Skeletal muscle cell (primary cell): ENCODE data around the gene EPHB6.

ENCODE experiments used
- DNase-seq: peaks from one replicate; pipeline ENCODE4 v3.0.0-alpha.2; 2010; ENCODE audit warnings: low read depth
- H3K4me3 ChIP-seq: 2 replicates; pipeline ENCODE4 v1.5.1; 2011; ENCODE audit warnings: low read depth, mild to moderate bottlenecking, control low read depth, low read length, moderate library complexity

EPHB6 gene

DNA sequence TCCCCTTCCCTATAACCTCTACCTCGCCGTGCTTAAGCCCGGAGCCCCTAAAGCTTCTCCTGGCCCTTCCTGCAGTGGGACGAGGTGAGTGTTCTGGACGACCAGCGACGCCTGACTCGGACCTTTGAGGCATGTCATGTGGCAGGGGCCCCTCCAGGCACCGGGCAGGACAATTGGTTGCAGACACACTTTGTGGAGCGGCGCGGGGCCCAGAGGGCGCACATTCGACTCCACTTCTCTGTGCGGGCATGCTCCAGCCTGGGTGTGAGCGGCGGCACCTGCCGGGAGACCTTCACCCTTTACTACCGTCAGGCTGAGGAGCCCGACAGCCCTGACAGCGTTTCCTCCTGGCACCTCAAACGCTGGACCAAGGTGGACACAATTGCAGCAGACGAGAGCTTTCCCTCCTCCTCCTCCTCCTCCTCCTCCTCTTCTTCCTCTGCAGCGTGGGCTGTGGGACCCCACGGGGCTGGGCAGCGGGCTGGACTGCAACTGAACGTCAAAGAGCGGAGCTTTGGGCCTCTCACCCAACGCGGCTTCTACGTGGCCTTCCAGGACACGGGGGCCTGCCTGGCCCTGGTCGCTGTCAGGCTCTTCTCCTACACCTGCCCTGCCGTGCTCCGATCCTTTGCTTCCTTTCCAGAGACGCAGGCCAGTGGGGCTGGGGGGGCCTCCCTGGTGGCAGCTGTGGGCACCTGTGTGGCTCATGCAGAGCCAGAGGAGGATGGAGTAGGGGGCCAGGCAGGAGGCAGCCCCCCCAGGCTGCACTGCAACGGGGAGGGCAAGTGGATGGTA lies 9.2 kb downstream of the EPHB6 start:
- no peak for DNase-seq
- H3K4me3 ChIP-seq, result no peak overlapping the region

- H3K4me3 ChIP-seq, result no peak overlapping the region
- no peak for DNase-seq
Observed at GRCh38 chr7:142864980-142865747, 10.3 kb downstream of the EPHB6 start.

- no peak overlapping the region for H3K4me3 ChIP-seq
Observed at GRCh38 chr7:142865766-142866165, 10.9 kb downstream of the EPHB6 start.

GRCh38 chr7:142866361-142867096 lies 11.7 kb downstream of the EPHB6 start:
- H3K4me3 ChIP-seq, result no peak overlapping the region
- DNase-seq, result no peak

More at GRCh38 chr7:142865766-142866165, 10.9 kb downstream of the EPHB6 start:
- DNase-seq, result no peak

DNA sequence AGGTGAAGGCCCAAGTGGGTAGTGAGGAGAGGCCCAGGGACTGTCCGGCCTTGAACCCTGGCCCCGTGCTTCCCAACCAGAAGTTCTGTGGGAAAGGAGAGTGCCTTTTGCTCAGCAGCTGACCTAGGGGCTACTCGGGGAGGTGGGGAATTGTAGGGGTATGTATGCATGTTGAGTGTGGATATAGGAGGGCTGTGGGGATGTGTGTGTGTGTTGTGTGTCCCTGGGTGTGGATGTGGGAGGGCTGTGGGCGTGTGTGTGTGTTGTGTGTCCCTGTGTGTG lies 12.2 kb downstream of the EPHB6 start:
- DNase-seq, result no peak
- H3K4me3 ChIP-seq, result no peak overlapping the region

DNA sequence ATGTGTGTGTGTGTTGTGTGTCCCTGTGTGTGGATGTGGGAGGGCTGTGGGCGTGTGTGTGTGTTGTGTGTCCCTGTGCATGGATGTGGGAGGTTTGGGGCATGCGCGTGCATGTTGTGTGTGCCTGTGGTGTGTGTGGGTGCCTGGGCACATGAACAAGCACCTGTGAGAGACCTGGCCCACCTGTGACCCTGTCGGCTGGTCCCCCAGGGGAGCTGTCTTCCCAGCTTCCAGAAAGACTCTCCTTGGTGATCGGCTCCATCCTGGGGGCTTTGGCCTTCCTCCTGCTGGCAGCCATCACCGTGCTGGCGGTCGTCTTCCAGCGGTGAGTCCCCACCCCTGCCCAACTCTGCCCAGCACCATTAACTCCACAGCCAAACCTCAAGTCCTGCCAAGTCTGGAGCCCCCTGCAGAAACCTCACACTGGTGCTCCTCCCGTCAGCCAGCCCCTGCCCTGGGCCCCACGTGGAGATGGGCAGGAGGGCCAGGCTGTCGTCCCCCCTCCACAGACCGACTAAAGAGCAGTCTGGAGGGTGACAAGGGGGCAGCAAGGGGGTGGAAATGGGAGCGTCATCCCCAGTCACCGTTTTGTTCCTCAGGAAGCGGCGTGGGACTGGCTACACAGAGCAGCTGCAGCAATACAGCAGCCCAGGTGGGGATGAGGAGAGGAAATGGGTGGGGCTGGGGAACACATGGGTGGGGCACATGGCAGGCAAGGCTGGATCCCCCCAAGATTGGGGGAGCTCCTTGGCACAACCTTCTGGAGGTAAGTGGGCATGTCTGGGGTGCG lies 12.7 kb downstream of the EPHB6 start:
- no peak for DNase-seq

GRCh38 chr7:142868188-142868985 lies 13.5 kb downstream of the EPHB6 start:
- DNase-seq, result no peak

More for the DNA sequence above, 12.7 kb downstream of the EPHB6 start:
- H3K4me3 ChIP-seq, result no peak overlapping the region

GRCh38 chr7:142868986-142869415 lies 14.1 kb downstream of the EPHB6 start:
- no peak overlapping the region for H3K4me3 ChIP-seq
- DNase-seq, result no peak

More at GRCh38 chr7:142868188-142868985, 13.5 kb downstream of the EPHB6 start:
- no peak overlapping the region for H3K4me3 ChIP-seq

DNA sequence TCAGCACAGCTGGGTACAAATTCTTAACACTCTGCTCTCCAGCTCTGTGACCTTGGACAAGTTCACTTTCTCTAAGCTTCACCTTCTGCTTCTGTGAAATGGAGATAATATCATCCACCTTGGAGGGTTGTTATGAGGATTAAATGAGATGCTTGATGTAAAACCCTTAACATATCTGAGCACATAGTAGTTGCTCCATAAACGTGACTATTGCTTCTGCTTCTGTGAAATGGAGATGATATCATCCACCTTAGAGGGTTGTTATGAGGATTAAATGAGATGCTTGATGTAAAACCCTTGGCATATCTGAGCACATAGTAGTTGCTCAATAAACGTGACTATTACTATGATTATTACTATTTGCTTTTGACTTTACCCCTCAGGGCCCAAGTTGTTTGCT lies 14.6 kb downstream of the EPHB6 start:
- no peak for DNase-seq
- no peak overlapping the region for H3K4me3 ChIP-seq

DNA sequence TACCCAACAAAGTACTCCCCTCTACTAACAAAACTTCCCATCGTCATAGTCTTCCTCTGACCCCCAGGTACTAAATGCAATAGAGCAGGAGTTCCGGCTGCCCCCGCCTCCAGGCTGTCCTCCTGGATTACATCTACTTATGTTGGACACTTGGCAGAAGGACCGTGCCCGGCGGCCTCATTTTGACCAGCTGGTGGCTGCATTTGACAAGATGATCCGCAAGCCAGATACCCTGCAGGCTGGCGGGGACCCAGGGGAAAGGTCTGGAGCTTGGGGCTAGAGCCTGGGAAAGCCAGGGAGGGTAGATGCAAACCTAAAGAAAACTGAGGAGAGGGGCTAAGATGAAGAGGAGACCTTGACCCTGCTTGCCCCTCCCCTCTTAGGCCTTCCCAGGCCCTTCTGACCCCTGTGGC lies 15.3 kb downstream of the EPHB6 start:
- no peak for DNase-seq

GRCh38 chr7:142870566-142871259 lies 15.8 kb downstream of the EPHB6 start:
- DNase-seq, result no peak
- H3K4me3 ChIP-seq, result no peak overlapping the region

More for the DNA sequence above, 15.3 kb downstream of the EPHB6 start:
- H3K4me3 ChIP-seq, result no peak overlapping the region

GRCh38 chr7:142871260-142872105 lies 16.6 kb downstream of the EPHB6 start:
- H3K4me3 ChIP-seq, result no peak overlapping the region
- no peak for DNase-seq

DNA sequence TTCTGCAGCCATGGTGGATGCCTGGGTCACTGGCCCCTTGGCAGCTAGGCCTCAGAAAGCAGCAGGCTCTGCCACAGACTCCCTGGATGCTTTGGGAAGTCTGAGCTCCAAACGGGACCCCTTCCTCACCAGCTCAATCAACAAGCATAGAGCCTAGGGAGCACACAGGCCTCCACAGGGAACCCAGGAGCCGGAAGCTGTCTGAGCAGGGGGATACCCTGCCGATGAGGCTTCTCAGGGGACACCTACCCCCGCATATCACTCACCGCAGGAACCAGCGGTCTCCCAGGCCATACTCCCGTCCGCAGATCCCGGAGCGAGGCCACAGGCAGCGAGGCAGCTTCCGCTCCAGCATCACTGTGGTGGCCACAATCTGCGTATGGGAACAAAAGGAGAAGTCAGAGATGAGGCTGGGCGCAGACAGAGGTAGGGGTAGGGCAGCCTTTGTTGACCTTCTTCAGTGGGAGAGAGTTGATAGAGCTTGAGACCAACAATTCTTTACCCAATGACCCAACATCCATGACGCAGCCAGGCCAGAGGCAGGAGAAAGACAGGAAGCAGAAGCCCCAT lies 17.3 kb downstream of the EPHB6 start:
- DNase-seq, result no peak
- no peak overlapping the region for H3K4me3 ChIP-seq

- no peak overlapping the region for H3K4me3 ChIP-seq
- DNase-seq, result no peak
Observed at GRCh38 chr7:142873281-142873784, 18.5 kb downstream of the EPHB6 start.

DNA sequence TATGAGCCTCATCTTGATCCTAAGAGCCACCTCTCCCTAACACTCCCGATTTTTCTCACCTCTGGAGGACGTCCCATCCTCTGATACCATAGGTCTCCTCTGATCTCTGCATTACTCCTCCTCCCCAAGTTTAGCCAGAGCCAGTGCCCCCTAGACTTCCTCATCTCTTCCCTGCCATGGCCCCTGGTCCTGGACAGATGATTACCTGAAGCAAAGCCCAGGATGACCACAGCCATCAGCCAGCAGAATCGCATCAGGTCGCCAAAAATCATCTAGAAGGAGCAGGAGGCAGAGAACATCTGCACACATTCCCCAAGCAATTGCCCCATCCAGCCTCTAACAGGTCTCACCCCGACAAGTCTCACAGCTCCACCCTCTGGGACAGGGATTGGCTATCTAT lies 19.0 kb downstream of the EPHB6 start:
- H3K4me3 ChIP-seq, result no peak overlapping the region
- DNase-seq, result no peak

DNA sequence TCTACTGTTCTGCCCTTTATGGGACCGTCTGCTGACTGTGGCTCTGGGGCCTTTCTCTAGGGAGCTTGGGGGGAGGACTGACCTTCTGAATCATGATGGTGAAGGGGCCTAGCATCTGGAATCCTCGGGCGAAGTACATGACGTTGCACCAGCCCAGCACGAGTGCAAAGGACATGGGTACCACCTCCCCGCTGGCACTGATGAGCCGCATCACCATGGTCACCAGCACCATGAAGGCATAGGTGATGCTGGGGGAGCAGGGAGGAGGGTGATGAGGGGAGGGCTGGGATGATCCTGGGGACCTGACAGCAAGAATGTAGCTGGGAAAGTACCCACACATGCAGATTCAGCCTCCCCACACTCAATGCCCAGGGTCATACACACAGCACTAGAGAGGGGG lies 19.5 kb downstream of the EPHB6 start:
- no peak for DNase-seq
- H3K4me3 ChIP-seq, result no peak overlapping the region

- DNase-seq, result no peak
- no peak overlapping the region for H3K4me3 ChIP-seq
Observed at GRCh38 chr7:142874837-142875236, 20.0 kb downstream of the EPHB6 start.
